Loucy (cell line): Measurements from ENCODE around the gene PGD.
A peak's percentile ranks its signal among the peaks of the same experiment; 100 is the strongest.

Source experiments
- H2AFZ ChIP-seq: fragments of 200-600 bp; sonication (generic); 2 replicates; pipeline ENCODE4 v1.6.0; 2016; ENCODE audit warnings: antibody characterized with exemption, mild to moderate bottlenecking, low read length, moderate library complexity
- H3F3A ChIP-seq: fragments of 200-600 bp; 2 replicates; pipeline ENCODE4 v1.6.0; 2016; ENCODE audit warnings: antibody characterized with exemption, low read depth, mild to moderate bottlenecking
- H3K27me3 ChIP-seq: fragments of 200-600 bp; sonication (generic); 2 replicates; pipeline ENCODE4 v1.6.1; 2014; ENCODE audit warnings: low read length, mild to moderate bottlenecking; ENCODE audit not compliant: insufficient read depth, poor library complexity, severe bottlenecking
- H3K36me3 ChIP-seq: fragments of 200-600 bp; sonication (generic); 2 replicates; pipeline ENCODE4 v1.6.1; 2016; ENCODE audit warnings: low read length; ENCODE audit not compliant: insufficient read depth
- H3K4me1 ChIP-seq: fragments of 200-600 bp; sonication (generic); 2 replicates; pipeline ENCODE4 v1.5.1; 2014; ENCODE audit warnings: low read length, mild to moderate bottlenecking; ENCODE audit not compliant: insufficient read depth, poor library complexity, severe bottlenecking
- H3K4me2 ChIP-seq: fragments of 200-600 bp; sonication (generic); 2 replicates; pipeline ENCODE4 v1.6.0; 2014; ENCODE audit warnings: antibody characterized with exemption, low read length, low read depth, mild to moderate bottlenecking; ENCODE audit not compliant: poor library complexity, severe bottlenecking
- H3K4me3 ChIP-seq: fragments of 200-600 bp; sonication (generic); 2 replicates; pipeline ENCODE4 v1.5.1; 2014; ENCODE audit warnings: low read length, mild to moderate bottlenecking, mixed read lengths; ENCODE audit not compliant: poor library complexity, severe bottlenecking
- H3K79me2 ChIP-seq: fragments of 200-600 bp; sonication (generic); 2 replicates; pipeline ENCODE4 v1.6.1; 2014; ENCODE audit warnings: low read length; ENCODE audit not compliant: insufficient read depth
- H3K9ac ChIP-seq: fragments of 200-600 bp; sonication (generic); 2 replicates; pipeline ENCODE4 v1.6.0; 2014; ENCODE audit warnings: mild to moderate bottlenecking, low read depth, low read length, moderate library complexity; ENCODE audit not compliant: poor library complexity, severe bottlenecking
- H3K9me2 ChIP-seq: fragments of 200-600 bp; sonication (generic); replicated peaks from 2 replicates; pipeline ENCODE4 v1.6.1; 2016; ENCODE audit warnings: low read depth, low read length, mixed read lengths
- H3K9me3 ChIP-seq: fragments of 200-600 bp; sonication (generic); 2 replicates; pipeline ENCODE4 v1.6.1; 2014; ENCODE audit warnings: mild to moderate bottlenecking, antibody characterized with exemption, low read length, low read depth; ENCODE audit not compliant: insufficient read depth
- H4K20me1 ChIP-seq: fragments of 200-600 bp; sonication (generic); 2 replicates; pipeline ENCODE4 v1.6.0; 2014; ENCODE audit warnings: antibody characterized with exemption, low read length, mild to moderate bottlenecking; ENCODE audit not compliant: insufficient read depth, poor library complexity, severe bottlenecking
- EZH2phosphoT487 ChIP-seq: fragments of 200-600 bp; IDR thresholded peaks from 2 replicates; pipeline ENCODE4 v1.6.1; 2018; ENCODE audit warnings: antibody characterized with exemption, mild to moderate bottlenecking, moderate library complexity, borderline replicate concordance
- TF ChIP-seq, protein P1 (sequence below): fragments of 200-600 bp; sonication (generic); conservative IDR thresholded peaks from 2 replicates; pipeline ENCODE4 v1.5.1; 2014; ENCODE audit warnings: mild to moderate bottlenecking, antibody characterized with exemption, low read length

Gene PGD

DNA sequence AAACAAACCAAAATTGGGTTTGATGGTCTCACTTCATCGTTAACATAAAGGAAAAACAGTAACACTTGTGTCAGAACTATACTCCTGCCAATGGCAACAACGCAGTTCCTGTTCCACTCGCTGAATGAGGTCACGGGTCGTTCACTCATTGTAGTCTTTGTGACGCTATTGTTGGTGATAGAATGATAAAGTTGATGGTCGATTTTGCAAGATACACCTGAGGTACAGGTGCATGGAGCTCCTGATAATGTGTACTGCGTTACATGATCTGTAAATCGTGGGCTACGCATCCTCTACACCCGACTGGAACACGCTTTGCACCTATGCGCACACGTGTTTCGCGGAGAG, 31.0 kb downstream of the PGD start:
- Histone ChIP-seq H3K36me3 (no peaks in the 10 kb centered on the region), H3K4me1 (peaks cover 12% of the 10 kb centered on the region), H3F3A (no peaks in the 10 kb centered on the region), H3K4me2 (peak overlapping the region; percentile 86), H4K20me1 (no peaks in the 10 kb centered on the region), H3K27me3 (no peaks in the 10 kb centered on the region), H3K4me3 (peak overlapping the region; percentile 96), H2AFZ (peak overlapping the region; percentile 93; the same call in 1 of the 2 replicates), H3K9me2 (no peaks in the 10 kb centered on the region), H3K79me2 (peaks cover 11% of the 10 kb centered on the region), H3K9me3 (no peaks in the 10 kb centered on the region), H3K9ac (peak overlapping the region; percentile 70)
- TF ChIP-seq EZH2phosphoT487, result no peak
- TF ChIP-seq, protein P1, sequence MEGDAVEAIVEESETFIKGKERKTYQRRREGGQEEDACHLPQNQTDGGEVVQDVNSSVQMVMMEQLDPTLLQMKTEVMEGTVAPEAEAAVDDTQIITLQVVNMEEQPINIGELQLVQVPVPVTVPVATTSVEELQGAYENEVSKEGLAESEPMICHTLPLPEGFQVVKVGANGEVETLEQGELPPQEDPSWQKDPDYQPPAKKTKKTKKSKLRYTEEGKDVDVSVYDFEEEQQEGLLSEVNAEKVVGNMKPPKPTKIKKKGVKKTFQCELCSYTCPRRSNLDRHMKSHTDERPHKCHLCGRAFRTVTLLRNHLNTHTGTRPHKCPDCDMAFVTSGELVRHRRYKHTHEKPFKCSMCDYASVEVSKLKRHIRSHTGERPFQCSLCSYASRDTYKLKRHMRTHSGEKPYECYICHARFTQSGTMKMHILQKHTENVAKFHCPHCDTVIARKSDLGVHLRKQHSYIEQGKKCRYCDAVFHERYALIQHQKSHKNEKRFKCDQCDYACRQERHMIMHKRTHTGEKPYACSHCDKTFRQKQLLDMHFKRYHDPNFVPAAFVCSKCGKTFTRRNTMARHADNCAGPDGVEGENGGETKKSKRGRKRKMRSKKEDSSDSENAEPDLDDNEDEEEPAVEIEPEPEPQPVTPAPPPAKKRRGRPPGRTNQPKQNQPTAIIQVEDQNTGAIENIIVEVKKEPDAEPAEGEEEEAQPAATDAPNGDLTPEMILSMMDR, result no peak

DNA sequence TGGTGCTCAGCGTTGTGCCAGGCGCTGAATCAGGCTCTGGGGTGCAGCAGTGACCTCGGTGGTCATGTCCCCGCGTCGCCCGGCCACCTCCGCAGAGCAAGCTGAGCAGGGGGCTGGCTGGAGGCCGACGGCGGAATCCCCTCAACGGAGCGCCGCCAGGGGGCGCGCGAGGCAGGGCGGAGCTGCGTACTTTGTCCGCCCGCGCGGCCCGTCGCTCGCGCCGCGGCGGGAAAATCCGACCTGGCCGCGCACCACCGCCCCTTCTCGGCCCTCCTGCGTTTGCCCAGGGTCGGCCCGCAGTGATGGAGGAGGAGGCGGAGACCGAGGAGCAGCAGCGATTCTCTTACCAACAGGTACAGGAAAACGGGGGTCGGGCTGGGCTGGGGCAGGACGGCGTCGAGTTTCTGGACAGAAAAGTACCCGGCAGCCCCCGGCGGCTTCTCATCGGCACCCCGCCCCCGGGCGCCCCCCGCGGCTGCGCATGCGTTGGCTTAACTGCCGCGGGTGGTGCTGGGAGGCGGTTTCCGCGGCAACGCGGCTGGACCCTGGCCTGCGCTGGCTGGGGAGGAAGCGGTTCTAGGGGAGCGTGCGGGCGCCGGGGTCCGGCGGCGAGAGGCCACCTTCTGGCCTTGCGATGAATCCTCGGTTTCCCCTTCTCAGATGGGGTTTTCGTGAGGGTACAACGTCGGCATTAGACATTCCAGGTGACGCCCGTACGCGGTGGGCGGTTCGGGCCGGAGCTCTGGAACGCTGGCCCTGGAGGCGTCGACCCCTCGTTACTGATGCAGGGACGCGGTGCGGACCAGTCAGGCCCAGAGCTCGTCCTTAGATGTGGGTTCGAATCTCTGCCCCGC, 31.6 kb downstream of the PGD start, which contains the start of gene CENPS:
Gene CENPS (plus strand): TSS at position 218 of the 854 bp plus-strand sequence. CDS start 85 bp downstream, at position 303.
- no peak for TF ChIP-seq EZH2phosphoT487
- TF ChIP-seq, protein P1, result peak; percentile 74
- Histone ChIP-seq H3K9ac (peak within 1 kb of the TSS; percentile 70), H3K4me1 (peaks cover 12% of the 10 kb centered on the region), H3K36me3 (no peaks in the 10 kb centered on the region), H3K9me2 (no peaks in the 10 kb centered on the region), H2AFZ (peak within 1 kb of the TSS; percentile 94), H3K27me3 (no peaks in the 10 kb centered on the region), H3F3A (no peaks in the 10 kb centered on the region), H3K79me2 (peaks cover 11% of the 10 kb centered on the region), H4K20me1 (no peaks in the 10 kb centered on the region), H3K4me2 (peak within 1 kb of the TSS; percentile 86), H3K4me3 (peak within 1 kb of the TSS; percentile 96), H3K9me3 (no peaks in the 10 kb centered on the region)

DNA sequence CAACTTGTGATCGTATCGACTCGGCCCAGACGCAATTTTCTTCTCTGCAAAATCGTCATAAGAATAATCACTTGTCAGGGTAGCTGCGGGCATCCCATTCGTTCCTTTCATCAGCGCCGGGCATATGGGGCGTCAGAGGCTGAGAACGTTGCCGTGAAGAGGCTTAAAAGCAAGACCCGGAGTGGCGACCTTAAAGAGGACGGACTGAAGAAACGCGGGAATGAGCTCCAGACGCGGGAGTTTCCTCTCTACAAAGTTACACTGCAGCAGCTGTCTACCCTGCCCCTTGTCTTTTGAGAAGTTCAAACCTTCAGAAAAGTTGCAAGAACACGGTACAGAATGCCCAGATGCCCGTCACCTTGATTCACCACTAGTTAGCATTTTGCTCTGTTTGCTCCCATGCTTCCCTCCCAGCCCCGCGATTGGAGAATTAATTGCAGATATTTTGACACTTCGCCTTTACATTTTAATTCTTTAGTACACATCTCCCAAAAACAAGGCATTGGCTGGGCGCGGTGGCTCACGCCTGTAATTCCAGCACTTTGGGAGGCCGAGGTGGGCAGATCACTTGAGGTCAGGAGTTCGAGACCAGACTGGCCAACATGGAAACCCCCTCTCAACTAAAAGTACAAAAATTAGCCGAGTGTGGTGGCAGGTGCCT, 32.3 kb downstream of the PGD start:
- peaks cover 12% of the 10 kb centered on the region for H3K4me1 ChIP-seq
- H3F3A ChIP-seq, result no peaks in the 10 kb centered on the region
- H4K20me1 ChIP-seq, result no peaks in the 10 kb centered on the region
- peak overlapping the region; percentile 86 for H3K4me2 ChIP-seq
- no peaks in the 10 kb centered on the region for H3K9me3 ChIP-seq
- no peaks in the 10 kb centered on the region for H3K27me3 ChIP-seq
- peaks cover 11% of the 10 kb centered on the region for H3K79me2 ChIP-seq
- H2AFZ ChIP-seq, result peak overlapping the region; percentile 94
- no peaks in the 10 kb centered on the region for H3K36me3 ChIP-seq
- no peak for TF ChIP-seq EZH2phosphoT487
- TF ChIP-seq, protein P1, result no peak
- H3K4me3 ChIP-seq, result peak overlapping the region; percentile 96
- H3K9me2 ChIP-seq, result no peaks in the 10 kb centered on the region
- peak overlapping the region; percentile 70 for H3K9ac ChIP-seq
